Embryonic facial prominence (tissue), 1 donor: ENCODE data around the gene BLACAT1.
"Not testable (repeated sequence)": the region's sequence is repeated elsewhere in the genome, so short reads cannot be mapped to it uniquely, and the experiment has no call there.

Experiments used
- DNase-seq: peaks from one replicate; pipeline ENCODE4 v3.0.0-alpha.2; 2016; ENCODE audit errors: extremely low spot score

The BLACAT1 gene

GRCh38 chr1:205417870-205418635 is 37.8 kb downstream of the BLACAT1 start:
- DNase-seq = no peak

GRCh38 chr1:205416322-205416721 is 39.5 kb downstream of the BLACAT1 start:
- no peak for DNase-seq

GRCh38 chr1:205410581-205411298 is 45.1 kb downstream of the BLACAT1 start:
- DNase-seq = no peak

GRCh38 chr1:205407970-205408369 is 47.9 kb downstream of the BLACAT1 start:
- no peak for DNase-seq

GRCh38 chr1:205406252-205406651 is 49.6 kb downstream of the BLACAT1 start:
- DNase-seq = not testable (repeated sequence)
